Activated CD4-positive, alpha-beta T cell treated with anti-CD3 and anti-CD28 coated beads, Interleukin-2, Interleukin-4, amounts not matched to agents 100 ng/mL and 50 ng/mL, durations not matched to agents 16 hours and 8 hours (primary cell): ENCODE results near the gene SUPT6H.

Experiments
- DNase-seq: peaks from one replicate; pipeline ENCODE4 v3.0.0-alpha.2; 2020; ENCODE audit warnings: low spot score

SUPT6H gene

DNA sequence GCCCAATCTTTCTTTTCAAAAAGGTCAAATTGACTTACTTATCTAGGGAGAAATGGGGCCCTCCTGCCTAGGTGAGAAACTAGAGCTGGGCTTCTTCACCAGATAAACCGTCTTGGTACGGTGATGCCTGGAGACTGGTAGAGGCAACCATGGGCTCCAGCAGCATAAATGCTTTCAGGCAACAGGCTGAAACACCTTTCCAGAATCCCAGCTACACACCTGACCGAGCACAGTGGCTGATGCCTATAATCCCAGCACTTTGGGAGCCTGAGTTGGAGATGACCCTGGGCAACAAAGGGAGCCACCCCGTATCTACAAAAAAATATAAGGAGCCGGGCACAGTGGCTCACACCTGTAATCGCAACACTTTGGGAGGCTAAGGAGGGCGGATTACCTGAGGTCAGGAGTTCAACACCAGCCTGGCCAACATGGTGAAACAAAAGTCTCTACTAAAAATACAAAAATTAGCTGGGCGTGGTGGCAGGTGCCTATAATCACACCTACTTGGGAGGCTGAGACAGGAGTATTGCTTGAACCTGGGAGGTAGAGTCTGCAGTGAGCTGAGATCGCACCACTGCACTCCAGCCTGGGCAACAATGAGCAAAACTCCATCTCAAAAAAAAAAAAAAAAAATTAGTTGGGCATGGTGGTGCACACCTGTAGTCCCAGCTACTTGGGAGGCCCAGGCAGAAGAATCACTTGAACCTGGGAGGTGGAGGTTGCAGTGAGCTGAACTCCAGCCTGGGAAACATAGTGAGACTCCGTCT, 89.8 kb downstream of the SUPT6H start:
- DNase-seq: no peak
